GM21737 (cell line): Measurements from ENCODE around the gene SLC25A12.
"Not testable (repeated sequence)": the region's sequence is repeated elsewhere in the genome, so short reads cannot be mapped to it uniquely, and the experiment has no call there.

Source experiments
- ATAC-seq: cut with Tn5 transposase; IDR thresholded peaks from one replicate; pipeline ENCODE4 v1.9.1; 2021; ENCODE audit warnings: mild to moderate bottlenecking, moderate library complexity; ENCODE audit not compliant: unreplicated experiment

Gene SLC25A12

GRCh38 chr2:171830039-171830438 lies 64.0 kb downstream of the SLC25A12 start:
- no peak for ATAC-seq

DNA sequence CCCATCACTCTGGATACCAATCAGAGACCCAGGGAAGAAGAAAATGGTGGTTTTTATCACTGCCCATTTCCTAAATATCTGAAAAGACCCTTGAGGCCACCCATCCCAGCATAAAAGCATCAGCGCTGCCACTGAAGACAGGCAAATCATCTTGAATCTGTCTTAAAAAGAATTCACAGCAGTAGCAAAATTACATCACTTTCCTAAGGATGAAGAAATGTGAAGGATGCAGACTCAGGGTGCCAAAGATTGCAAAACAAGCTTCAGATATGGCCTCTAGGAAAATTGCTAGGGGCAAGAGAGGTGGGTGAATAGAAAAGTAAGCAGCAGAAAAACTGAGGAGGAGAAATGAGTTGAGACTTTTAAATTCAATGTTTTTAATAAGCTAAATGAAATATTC lies 70.0 kb downstream of the SLC25A12 start:
- no peak for ATAC-seq

DNA sequence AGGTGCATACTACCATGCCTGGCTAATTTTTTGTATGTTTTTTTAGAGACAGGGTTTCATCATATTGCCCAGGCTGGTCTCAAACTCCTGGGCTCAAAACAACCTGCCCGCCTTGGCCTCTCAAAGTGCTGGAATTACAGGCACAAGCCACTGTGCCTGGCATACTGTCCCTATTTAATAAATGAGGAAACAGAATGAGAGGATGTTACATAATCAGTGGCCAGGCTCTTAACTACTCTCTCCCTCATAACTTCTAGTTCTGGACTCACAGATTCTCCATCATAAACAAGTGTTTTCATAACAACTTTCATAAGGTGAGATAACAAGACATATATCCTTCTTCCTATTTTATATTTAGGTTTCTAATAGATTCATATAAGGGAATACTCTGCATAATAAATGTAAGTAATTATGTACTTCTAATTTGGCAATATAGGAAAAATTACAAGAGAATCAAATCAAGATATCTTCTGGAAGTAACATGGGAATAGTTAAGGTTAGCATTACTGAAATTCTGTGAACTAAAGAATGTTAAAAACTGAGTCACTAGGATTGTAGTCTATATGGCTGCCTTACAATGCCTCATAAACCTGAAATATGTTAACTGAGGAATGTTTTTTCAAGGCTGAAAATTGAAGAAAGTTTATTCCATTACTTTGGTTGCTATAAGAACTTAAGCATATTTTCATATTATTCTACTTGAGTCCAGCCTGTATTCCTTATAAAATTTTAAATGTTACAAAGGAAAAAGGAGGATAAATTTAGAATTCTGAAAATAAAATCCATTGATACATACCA lies 71.3 kb downstream of the SLC25A12 start:
- no peak for ATAC-seq

DNA sequence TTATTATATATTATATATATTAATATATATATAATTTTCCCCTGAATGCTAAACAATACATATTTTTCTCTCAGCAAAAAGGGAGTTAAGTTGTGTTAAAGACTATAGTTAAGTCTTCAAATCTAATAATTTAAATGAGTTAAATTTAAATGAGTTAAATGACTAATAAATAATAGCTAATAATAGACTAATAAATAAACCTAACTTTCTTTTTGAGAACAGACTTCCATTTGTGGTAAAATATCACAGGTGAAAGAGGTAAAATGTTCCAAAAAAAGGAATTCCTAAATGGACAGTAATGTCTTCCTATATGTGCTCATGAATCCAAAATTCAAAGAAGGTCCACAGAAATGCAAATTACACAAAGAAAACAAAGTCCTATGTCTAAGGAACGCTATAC lies 74.6 kb downstream of the SLC25A12 start:
- no peak for ATAC-seq

- no peak for ATAC-seq
Observed at GRCh38 chr2:171814883-171815282, 79.2 kb downstream of the SLC25A12 start.

- no peak for ATAC-seq
Observed at GRCh38 chr2:171814174-171814573, 79.9 kb downstream of the SLC25A12 start.

GRCh38 chr2:171813729-171814128 lies 80.3 kb downstream of the SLC25A12 start:
- ATAC-seq: no peak

GRCh38 chr2:171813126-171813525 lies 80.9 kb downstream of the SLC25A12 start:
- ATAC-seq: no peak

DNA sequence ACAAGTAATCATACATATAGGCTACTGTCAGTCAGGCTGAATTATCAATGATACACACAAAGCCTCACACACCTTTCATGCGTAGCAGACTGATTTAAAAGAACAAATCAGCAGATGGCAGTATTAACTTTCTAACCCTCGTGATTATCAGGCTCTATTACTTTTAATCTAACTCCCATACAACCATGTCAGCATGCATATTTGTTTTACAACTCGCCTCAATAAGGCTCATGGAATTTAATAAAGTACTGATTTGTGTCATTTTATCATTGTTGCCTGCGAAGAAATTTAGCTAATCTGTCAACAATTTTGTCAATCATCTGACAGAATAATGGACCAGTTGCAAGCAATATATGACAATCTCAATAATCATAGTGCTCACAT lies 82.8 kb downstream of the SLC25A12 start:
- no peak for ATAC-seq

- no peak for ATAC-seq
Observed at GRCh38 chr2:171810422-171811244, 83.4 kb downstream of the SLC25A12 start.

- ATAC-seq: not testable (repeated sequence)
Observed at GRCh38 chr2:171808885-171809284, 85.2 kb downstream of the SLC25A12 start.

DNA sequence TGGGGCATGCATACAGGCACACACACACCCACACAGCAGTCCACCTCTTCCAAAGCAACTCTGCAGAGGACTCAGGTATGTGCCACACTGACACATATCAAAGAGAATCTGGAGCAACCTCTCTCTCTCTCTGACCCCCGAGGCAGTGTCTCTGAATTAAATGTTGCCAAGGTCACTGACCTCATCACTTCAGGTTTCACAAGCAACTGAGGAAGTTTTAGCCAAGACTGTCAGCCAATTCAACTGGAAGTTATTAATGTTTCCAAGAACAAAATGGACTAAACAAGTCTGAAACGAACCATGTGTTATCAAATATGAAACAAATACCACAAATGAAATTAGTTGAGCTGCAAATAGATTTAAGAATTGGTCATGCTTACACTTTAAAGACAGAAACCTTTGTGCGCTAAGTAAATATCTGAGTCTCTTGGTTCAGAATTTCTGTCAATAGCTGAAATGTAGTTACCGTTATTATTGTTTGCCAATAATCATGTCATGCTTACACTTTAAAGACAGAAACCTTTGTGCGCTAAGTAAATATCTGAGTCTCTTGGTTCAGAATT lies 86.1 kb downstream of the SLC25A12 start:
- ATAC-seq: no peak

DNA sequence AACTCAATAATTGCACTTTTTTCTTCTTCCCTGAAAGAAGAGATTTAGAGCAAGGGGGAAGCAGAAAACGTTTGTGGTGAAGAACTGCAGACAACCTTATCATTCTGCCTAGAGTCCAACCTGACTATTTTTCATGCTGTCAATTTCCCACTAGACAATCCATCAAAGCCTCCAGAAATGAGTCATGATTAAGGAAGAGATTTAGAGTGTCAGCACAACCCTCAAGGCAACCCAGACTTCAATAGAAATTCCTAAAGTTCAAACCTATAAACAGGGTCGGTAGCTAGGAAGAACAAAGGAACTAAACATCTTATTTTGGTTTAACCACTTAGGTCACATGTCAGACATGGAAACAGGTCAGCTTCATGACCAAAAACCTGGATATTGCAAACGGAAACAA lies 86.9 kb downstream of the SLC25A12 start:
- no peak for ATAC-seq

DNA sequence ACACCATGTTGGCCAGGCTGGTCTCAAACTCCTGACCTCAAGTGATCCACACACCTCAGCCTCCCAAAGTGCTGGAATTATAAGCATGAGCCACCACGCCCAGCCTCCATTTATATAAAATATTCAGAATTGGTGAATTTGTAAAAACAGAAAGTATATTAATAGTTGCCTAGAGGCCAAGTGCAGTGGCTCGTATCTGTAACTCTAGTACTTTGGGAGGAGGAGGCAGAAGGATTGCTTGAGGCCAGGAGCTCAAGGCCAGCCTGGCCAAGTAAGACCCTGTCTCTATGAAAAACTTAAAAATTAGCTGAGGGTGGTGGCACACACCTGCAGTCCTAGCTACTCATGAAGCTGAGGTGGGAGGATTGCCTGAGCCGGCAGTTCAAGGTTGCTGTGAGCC lies 89.6 kb downstream of the SLC25A12 start:
- no peak for ATAC-seq

GRCh38 chr2:171803757-171804156 lies 90.3 kb downstream of the SLC25A12 start:
- no peak for ATAC-seq

- no peak for ATAC-seq
Observed at GRCh38 chr2:171800639-171801038, 93.4 kb downstream of the SLC25A12 start.

DNA sequence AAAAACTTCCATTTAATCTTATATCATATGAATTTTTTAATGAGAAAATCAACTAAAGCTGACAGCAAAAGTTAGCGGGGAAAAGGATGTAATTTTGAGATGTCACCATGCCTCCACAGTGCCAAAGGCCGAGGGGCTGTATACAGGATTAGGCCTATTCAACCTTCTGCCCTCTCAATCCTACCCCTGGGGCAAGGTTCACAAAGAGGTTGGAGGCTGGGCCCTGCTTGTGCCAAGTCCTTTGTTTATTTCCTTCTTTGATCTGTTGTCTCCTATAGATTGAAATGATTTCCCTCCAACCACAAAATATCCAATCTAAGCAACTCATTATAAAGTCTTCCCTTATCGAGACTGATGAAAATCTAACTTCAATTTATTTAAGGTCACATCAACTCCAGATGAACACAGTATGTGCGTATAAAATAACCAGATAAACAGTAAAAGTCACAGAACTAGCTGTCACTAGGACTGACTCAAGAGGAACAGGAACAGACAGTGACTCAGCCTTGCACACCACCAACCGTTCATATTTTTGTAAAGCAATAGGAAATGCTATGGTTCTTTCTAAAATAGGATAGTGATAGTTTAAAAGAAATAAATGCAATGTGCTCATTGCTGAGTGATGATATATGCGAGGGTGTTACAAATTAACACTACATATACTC lies 95.8 kb downstream of the SLC25A12 start:
- no peak for ATAC-seq

DNA sequence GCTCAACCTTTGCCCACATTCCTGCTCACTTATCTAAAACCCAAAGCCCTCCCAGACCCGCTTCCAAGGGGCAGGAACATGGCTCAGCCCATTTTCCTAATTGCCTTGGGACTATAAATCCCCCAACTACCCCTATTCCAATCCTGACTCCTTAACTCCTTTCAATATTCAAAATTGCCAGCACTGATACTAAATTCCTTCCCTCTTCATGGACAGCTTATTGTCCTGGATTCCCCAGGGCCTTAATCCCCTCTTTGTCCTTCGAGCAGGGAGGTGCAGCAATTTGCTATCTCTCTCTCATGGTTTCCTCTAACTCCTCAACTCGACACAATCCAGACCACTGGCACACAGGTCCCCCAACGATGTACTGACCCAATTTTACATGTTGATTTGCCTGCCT lies 99.1 kb downstream of the SLC25A12 start:
- no peak for ATAC-seq

DNA sequence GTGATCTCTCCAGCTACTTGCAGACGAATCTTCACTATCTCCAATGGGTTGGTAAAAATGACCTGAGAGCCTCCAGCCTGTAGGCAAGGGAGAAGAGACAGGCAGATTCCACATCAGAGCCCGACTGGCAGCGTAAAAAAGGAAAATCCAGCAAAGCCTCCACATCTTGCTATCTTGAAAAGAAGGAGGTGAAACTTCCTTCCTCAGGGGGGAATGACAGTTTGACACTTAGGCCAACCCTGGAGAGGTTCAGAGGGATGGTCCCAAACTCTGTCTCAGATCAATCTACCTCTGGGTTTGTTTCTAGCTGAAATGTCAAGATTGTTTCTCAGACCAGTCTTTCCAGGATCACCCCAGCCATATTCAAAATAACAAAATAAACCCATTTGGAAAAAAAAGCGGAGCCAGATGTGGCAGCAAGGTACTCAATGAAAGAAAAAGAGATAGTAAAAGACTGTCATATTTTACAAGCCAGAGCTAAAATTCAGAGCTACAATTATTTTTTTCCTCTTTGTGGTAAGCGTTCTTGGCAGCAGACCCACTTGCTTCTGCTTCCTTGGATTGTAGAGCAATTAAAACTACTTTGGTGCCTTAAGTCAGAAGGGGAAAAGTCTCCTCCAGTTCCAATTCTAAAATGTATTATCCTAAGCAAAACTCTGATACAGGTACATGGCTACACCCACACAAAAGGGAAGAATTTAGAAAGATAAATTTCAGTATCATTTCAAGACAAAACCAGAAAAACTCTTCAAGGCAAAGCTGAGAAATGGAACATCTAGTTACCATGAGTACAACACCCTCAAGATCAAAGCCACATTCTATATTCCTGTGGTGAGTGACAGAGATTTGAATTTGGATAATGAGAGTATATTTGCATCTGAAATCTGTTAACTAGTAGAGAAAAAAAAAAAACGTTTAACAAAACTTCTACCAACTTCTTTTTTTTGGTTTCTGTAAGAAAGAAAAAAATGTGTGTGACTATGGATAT lies 100.1 kb downstream of the SLC25A12 start:
- ATAC-seq: no peak

GRCh38 chr2:171792886-171793580 lies 101.0 kb downstream of the SLC25A12 start:
- no peak for ATAC-seq
